H1 (cell line): Measurements from ENCODE around the gene LYPD6B. TPM values are rescaled to one million over a fixed set of nuclear protein-coding genes. Genes with fewer than 3 reads are reported as not detected.

Experiments
- CTCF ChIA-PET: fragments of 300-600 bp; sonication (Branson Sonifier 250); formaldehyde crosslinking; loops from one replicate; lab custom pipeline; 2021; ENCODE audit not compliant: partially characterized antibody; lab: Charles Lee
- POLR2A ChIA-PET: fragments of 300-600 bp; sonication (Branson Sonifier 250); formaldehyde crosslinking; loops from one replicate; lab custom pipeline; 2021; ENCODE audit warnings: inconsistent platforms; ENCODE audit not compliant: partially characterized antibody; lab: Charles Lee
- DNase-seq, 2 experiments: peaks; one replicate each; pipeline versions ENCODE4 v3.0.0 to v3.0.0-alpha.2; 2010 to 2022; ENCODE audit warnings: low spot score in 2 of 2, low read depth in 1 of 2, mixed read lengths in 1 of 2
- FAIRE-seq: peaks from 2 replicates; lab custom pipeline; 2011; peaks lifted over from hg19 to GRCh38; lab: Jason Lieb, UNC
- H2AFZ ChIP-seq: 2 replicates; pipeline ENCODE4 v1.8.1; 2012; ENCODE audit warnings: low read length, inconsistent platforms
- H2AK5ac ChIP-seq: 2 replicates; pipeline ENCODE4 v1.6.1; 2013; ENCODE audit warnings: low read depth, low read length
- H2BK120ac ChIP-seq: replicated peaks from 2 replicates; pipeline ENCODE3; 2013; ENCODE audit warnings: low read depth, low read length, inconsistent platforms
- H2BK12ac ChIP-seq: 2 replicates; pipeline ENCODE4 v1.6.1; 2013; ENCODE audit warnings: low read depth, low read length
- H2BK15ac ChIP-seq: 2 replicates; pipeline ENCODE4 v1.6.1; 2013; ENCODE audit warnings: low read length
- H2BK20ac ChIP-seq: 2 replicates; pipeline ENCODE4 v1.6.1; 2013; ENCODE audit warnings: low read length
- H2BK5ac ChIP-seq: 2 replicates; pipeline ENCODE4 v1.6.1; 2013; ENCODE audit warnings: low read depth, low read length
- H3K14ac ChIP-seq: 2 replicates; pipeline ENCODE4 v1.6.1; 2013; ENCODE audit warnings: inconsistent platforms; ENCODE audit not compliant: insufficient read length
- H3K18ac ChIP-seq: 2 replicates; pipeline ENCODE4 v1.6.1; 2013; ENCODE audit warnings: low read length; ENCODE audit errors: extremely low read depth
- H3K23ac ChIP-seq: 2 replicates; pipeline ENCODE4 v1.6.1; 2013; ENCODE audit warnings: inconsistent platforms; ENCODE audit not compliant: insufficient read length
- H3K23me2 ChIP-seq: 2 replicates; pipeline ENCODE4 v1.6.1; 2013; ENCODE audit warnings: low read depth, low read length
- H3K27ac ChIP-seq: 2 replicates; pipeline ENCODE4 v1.6.1; 2011; ENCODE audit warnings: low read depth, low read length, inconsistent platforms
- H3K27me3 ChIP-seq, 4 experiments: replicated peaks in 1 of 4; 1 replicate in 1 of 4; 2 replicates in 3 of 4; pipeline versions ENCODE4 v1.6.1 to v1.8.1; 2011 to 2013; ENCODE audit warnings: low read length in 3 of 4, mild to moderate bottlenecking in 3 of 4, inconsistent platforms in 2 of 4, mixed read lengths in 2 of 4, moderate library complexity in 1 of 4; ENCODE audit not compliant: control insufficient read depth in 3 of 4, insufficient read depth in 3 of 4; ENCODE audit errors: extremely low read depth in 1 of 4
- H3K36me3 ChIP-seq, 4 experiments: 2 replicates each; pipeline versions ENCODE4 v1.6.1 to v1.8.1; 2011 to 2013; ENCODE audit warnings: mild to moderate bottlenecking in 4 of 4, low read length in 3 of 4, moderate library complexity in 2 of 4, control low read depth in 1 of 4, inconsistent platforms in 1 of 4; ENCODE audit not compliant: insufficient read depth in 4 of 4, control insufficient read depth in 2 of 4
- H3K4ac ChIP-seq: replicated peaks from 2 replicates; pipeline ENCODE3; 2013; ENCODE audit warnings: low read length, low read depth, mixed read lengths, inconsistent platforms; ENCODE audit not compliant: insufficient read length
- H3K4me1 ChIP-seq, 4 experiments: replicated peaks in 1 of 4; 1 replicate in 1 of 4; 2 replicates in 3 of 4; pipeline versions ENCODE4 v1.6.1 to v1.8.1; 2011 to 2013; ENCODE audit warnings: low read length in 3 of 4, inconsistent platforms in 2 of 4, mixed read lengths in 1 of 4; ENCODE audit not compliant: insufficient read depth in 4 of 4, control insufficient read depth in 3 of 4
- H3K4me2 ChIP-seq, 2 experiments: 2 replicates each; pipeline versions ENCODE4 v1.6.1 to v1.8.1; 2011 to 2013; ENCODE audit warnings: low read depth in 2 of 2, low read length in 2 of 2, control low read depth in 1 of 2, inconsistent platforms in 1 of 2, mild to moderate bottlenecking in 1 of 2; ENCODE audit not compliant: insufficient read depth in 1 of 2
- H3K4me3 ChIP-seq, 4 experiments: fragments of 200-600, 300-600 bp in 1 of 4; sonication (generic), shearing (Covaris generic), sonication (Bioruptor Twin) in 1 of 4; 2 replicates each; pipeline versions ENCODE4 v1.5.1 to v1.8.1; 2011 to 2016; ENCODE audit warnings: low read length in 4 of 4, low read depth in 3 of 4, control low read depth in 2 of 4, inconsistent platforms in 2 of 4, mild to moderate bottlenecking in 2 of 4, mixed read lengths in 1 of 4, moderate library complexity in 1 of 4; ENCODE audit not compliant: insufficient read depth in 2 of 4; ENCODE audit errors: extremely low read depth in 1 of 4
- H3K56ac ChIP-seq: replicated peaks from 2 replicates; pipeline ENCODE3; 2013; ENCODE audit warnings: low read depth, mild to moderate bottlenecking, mixed read lengths, low read length, inconsistent platforms; ENCODE audit not compliant: insufficient read length
- H3K79me1 ChIP-seq: 2 replicates; pipeline ENCODE4 v1.6.1; 2013; ENCODE audit warnings: low read depth, low read length, control low read depth
- H3K79me2 ChIP-seq, 2 experiments: 2 replicates each; pipeline versions ENCODE4 v1.6.1 to v1.8.1; 2012 to 2013; ENCODE audit warnings: low read length in 2 of 2, mild to moderate bottlenecking in 2 of 2, inconsistent platforms in 1 of 2; ENCODE audit not compliant: insufficient read depth in 2 of 2, control insufficient read depth in 1 of 2
- H3K9ac ChIP-seq, 4 experiments: replicated peaks in 1 of 4; 1 replicate in 1 of 4; 2 replicates in 3 of 4; pipeline versions ENCODE4 v1.6.1 to v1.8.1; 2011 to 2013; ENCODE audit warnings: low read depth in 3 of 4, low read length in 3 of 4, control low read depth in 2 of 4, mild to moderate bottlenecking in 2 of 4, moderate library complexity in 2 of 4, inconsistent platforms in 1 of 4; ENCODE audit errors: extremely low read depth in 1 of 4
- H3K9me3 ChIP-seq, 2 experiments: 2 replicates each; pipeline versions ENCODE4 v1.6.1 to v1.8.1; 2012 to 2013; ENCODE audit warnings: mild to moderate bottlenecking in 2 of 2, moderate library complexity in 2 of 2, control low read depth in 1 of 2, inconsistent platforms in 1 of 2, low read depth in 1 of 2, low read length in 1 of 2, mixed read lengths in 1 of 2; ENCODE audit not compliant: insufficient read depth in 2 of 2
- H4K20me1 ChIP-seq, 2 experiments: replicated peaks in 1 of 2; 2 replicates each; pipeline versions ENCODE3 to v1.8.1; 2011 to 2013; ENCODE audit warnings: inconsistent platforms in 2 of 2, low read length in 2 of 2, mild to moderate bottlenecking in 1 of 2; ENCODE audit not compliant: insufficient read depth in 2 of 2, control insufficient read depth in 1 of 2
- H4K5ac ChIP-seq: 2 replicates; pipeline ENCODE4 v1.6.1; 2013; ENCODE audit warnings: low read length, low read depth, mixed read lengths, inconsistent platforms; ENCODE audit not compliant: insufficient read length
- H4K8ac ChIP-seq: 2 replicates; pipeline ENCODE4 v1.8.0; 2013; ENCODE audit warnings: mild to moderate bottlenecking, moderate library complexity, low read length, inconsistent platforms; ENCODE audit not compliant: insufficient read depth; ENCODE audit errors: extremely low read depth
- H4K91ac ChIP-seq: replicated peaks from 2 replicates; pipeline ENCODE3; 2013; ENCODE audit warnings: low read length, mixed read lengths, inconsistent platforms; ENCODE audit not compliant: insufficient read length
- BACH1 ChIP-seq: IDR thresholded peaks from 2 replicates; pipeline ENCODE4 v1.6.1; 2012; ENCODE audit warnings: low read length, improper control_type of control experiment
- CTBP2 ChIP-seq: IDR thresholded peaks from 2 replicates; pipeline ENCODE4 v1.7.0; 2011; ENCODE audit warnings: borderline replicate concordance, mild to moderate bottlenecking, moderate library complexity, mixed read lengths, low read length; ENCODE audit not compliant: insufficient read depth, insufficient read length
- EP300 ChIP-seq, 2 experiments: IDR thresholded peaks; 1 replicate in 1 of 2; 2 replicates in 1 of 2; pipeline ENCODE4 v1.6.1; 2011 to 2012; ENCODE audit warnings: low read depth in 2 of 2, low read length in 2 of 2, mild to moderate bottlenecking in 2 of 2, borderline replicate concordance in 1 of 2, inconsistent platforms in 1 of 2, moderate library complexity in 1 of 2
- EZH2 ChIP-seq: fragments of 200-600 bp; sonication (generic); IDR thresholded peaks from 2 replicates; pipeline ENCODE4 v1.7.1; 2012; ENCODE audit warnings: low read depth, mild to moderate bottlenecking, moderate library complexity, low read length, inconsistent platforms; ENCODE audit not compliant: severe bottlenecking
- KDM1A ChIP-seq: fragments of 200-600, 300-600 bp; sonication (generic); IDR thresholded peaks from 2 replicates; pipeline ENCODE4 v1.7.1; 2016; ENCODE audit warnings: mild to moderate bottlenecking, low read length, borderline replicate concordance
- KDM5A ChIP-seq: fragments of 200-600 bp; IDR thresholded peaks from 2 replicates; pipeline ENCODE4 v1.7.1; 2012; ENCODE audit warnings: mild to moderate bottlenecking, low read length, inconsistent platforms, mixed read lengths
- NRF1 ChIP-seq: IDR thresholded peaks from 2 replicates; pipeline ENCODE4 v1.6.1; 2011; ENCODE audit warnings: mild to moderate bottlenecking, low read depth, low read length, improper control_type of control experiment
- POLR2A ChIP-seq, 2 experiments: IDR thresholded peaks; 1 replicate in 1 of 2; 2 replicates in 1 of 2; pipeline ENCODE4 v1.6.1; 2011; ENCODE audit warnings: low read depth in 2 of 2, low read length in 2 of 2, mild to moderate bottlenecking in 2 of 2; ENCODE audit errors: control extremely low read depth in 1 of 2
- POU5F1 ChIP-seq: IDR thresholded peaks from 2 replicates; pipeline ENCODE4 v1.6.1; 2011; ENCODE audit warnings: low read depth, mild to moderate bottlenecking, low read length, moderate library complexity
- SP1 ChIP-seq: IDR thresholded peaks from 2 replicates; pipeline ENCODE4 v1.6.1; 2011; ENCODE audit warnings: low read depth, low read length
- SP2 ChIP-seq: IDR thresholded peaks from 2 replicates; pipeline ENCODE4 v1.6.1; 2012; ENCODE audit warnings: mild to moderate bottlenecking, low read length, inconsistent platforms
- TAF7 ChIP-seq: optimal IDR thresholded peaks from 2 replicates; pipeline ENCODE3; 2011; ENCODE audit warnings: low read depth, mild to moderate bottlenecking, inconsistent platforms, low read length, moderate library complexity, borderline replicate concordance
- TEAD4 ChIP-seq: IDR thresholded peaks from 2 replicates; pipeline ENCODE4 v1.6.1; 2012; ENCODE audit warnings: low read depth, low read length, inconsistent platforms, mixed read lengths
- WGBS, 2 experiments: shearing (Covaris generic) in 1 of 2; methylation state at CpG; one replicate each; pipeline versions ENCODE4 v1.1.6 to v1.1.7; 2013 to 2015; ENCODE audit warnings: low lambda C conversion rate in 2 of 2, mixed read lengths in 2 of 2, inconsistent platforms in 1 of 2, low coverage in 1 of 2, missing lambda C conversion rate in 1 of 2; ENCODE audit not compliant: insufficient replicate concordance in 2 of 2, insufficient coverage in 1 of 2, insufficient read length in 1 of 2; ENCODE audit errors: extremely low coverage in 1 of 2, missing lambda C conversion rate in 1 of 2; 5-methylcytosine and 5-hydroxymethylcytosine counted together
- polyA plus RNA-seq, 7 experiments: library from polyadenylated mRNA; depleted of rRNA in 3 of 7; stranded (reverse) in 5 of 7; unstranded in 2 of 7; fragments of >200 nt in 5 of 7; fragments of 200-250 nt in 2 of 7; gene quantifications; 1 replicate in 5 of 7; 2 replicates in 1 of 7; 4 replicates in 1 of 7; pipeline versions ENCODE4 v1.2.1 to v1.2.3, GENCODE V29; 2011 to 2013; ENCODE audit warnings: missing spikeins in 2 of 7, mixed read lengths in 2 of 7
- total RNA-seq: library from RNA; stranded (reverse); fragmentation: NEBNext Ultra II Directional; extraction: Animal tissue kit (Norgen Biotek cat#: 25700); gene quantifications from 2 replicates; pipeline ENCODE4 v1.2.1, GENCODE V29; 2021
- TF ChIP-seq, protein P1 (sequence below): IDR thresholded peaks from 2 replicates; pipeline ENCODE4 v1.6.1; 2012; ENCODE audit warnings: inconsistent platforms

Gene LYPD6B
- total and polyA plus RNA-seq, 2 of the 8 experiments (the other 6 are each of a cell fraction or from before 2014, with no cell fraction given) = 2.2 to 3.5 TPM

DNA sequence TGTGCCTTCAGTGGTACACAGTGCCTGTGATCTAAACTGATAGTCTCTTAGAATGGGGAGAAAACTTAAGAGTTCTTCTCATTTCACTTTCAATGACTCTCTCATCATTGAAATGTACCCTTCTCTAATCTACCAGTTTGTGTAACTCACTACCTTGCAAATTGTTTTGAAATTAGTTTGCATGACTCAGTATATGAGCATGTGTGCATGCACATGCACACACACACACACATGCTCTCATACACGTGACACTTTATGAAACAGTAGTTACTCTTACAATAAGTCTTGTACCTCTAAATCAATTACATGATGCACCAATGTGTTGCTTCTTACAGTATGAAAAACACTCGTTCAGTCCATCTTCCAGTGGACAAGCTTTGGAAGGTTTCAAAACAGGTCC is 10.6 kb downstream of the LYPD6B start:
- no peak overlapping the region for H3K9ac ChIP-seq
- no peak overlapping the region for H2BK20ac ChIP-seq
- no peak overlapping the region for H3K4ac ChIP-seq
- H2BK5ac ChIP-seq = no peak overlapping the region
- H3K79me1 ChIP-seq = no peaks in the 10 kb centered on the region
- H3K79me2 ChIP-seq = no peaks in the 10 kb centered on the region
- H3K4me3 ChIP-seq = no peak overlapping the region
- H3K23ac ChIP-seq = no peak overlapping the region
- no peak overlapping the region for H3K18ac ChIP-seq
- no peak overlapping the region for H2AFZ ChIP-seq
- H3K23me2 ChIP-seq = no peaks in the 10 kb centered on the region
- no peaks in the 10 kb centered on the region for H3K27me3 ChIP-seq
- no peak overlapping the region for H2BK120ac ChIP-seq
- no peak for FAIRE-seq
- DNase-seq = no peak
- H3K14ac ChIP-seq = no peak overlapping the region
- no peaks in the 10 kb centered on the region for H3K36me3 ChIP-seq
- H4K20me1 ChIP-seq = no peaks in the 10 kb centered on the region
- ChIA-PET POLR2A (interaction anchor here (0.9 kb wide), 1 partner anchor 68 kb away, joined by 3 read pairs; no protein-coding TSS in a partner anchor), CTCF (interaction anchor here (0.5 to 5.2 kb wide), 7 partner anchors 9 to 513 kb away, joined by 3 to 30 read pairs (median 5); partner anchors contain the start of gene LYPD6B)
- WGBS, 2 experiments = 77% methylated on average over 2 of the region's 2 CpGs; no CpG with 5 or more reads in 1 of the 2 experiments
- no peak overlapping the region for H3K56ac ChIP-seq
- no peak overlapping the region for H3K4me2 ChIP-seq
- H2BK12ac ChIP-seq = no peak overlapping the region
- H3K4me1 ChIP-seq = no peaks in the 10 kb centered on the region
- no peak overlapping the region for H2AK5ac ChIP-seq
- H4K8ac ChIP-seq = no peak overlapping the region
- no peak overlapping the region for H3K27ac ChIP-seq
- H4K91ac ChIP-seq = no peak overlapping the region
- H3K9me3 ChIP-seq = no peaks in the 10 kb centered on the region
- no peak overlapping the region for H4K5ac ChIP-seq
- H2BK15ac ChIP-seq = no peak overlapping the region
- TF ChIP-seq KDM5A (no peak), POLR2A (IDR thresholded peaks at IDR 0.05; ENCODE audit: control extremely low read depth in 1 of 2, low read depth in 2 of 2, low read length in 2 of 2) (no peak), SP2 (no peak), EZH2 (no peak), POU5F1 (no peak), SP1 (no peak), NRF1 (no peak), EP300 (IDR thresholded peaks at IDR 0.05; ENCODE audit: borderline replicate concordance in 1 of 2, low read depth in 2 of 2, low read length in 2 of 2) (no peak), CTBP2 (no peak), TEAD4 (no peak), BACH1 (no peak), KDM1A (no peak), TAF7 (no peak)
- TF ChIP-seq, protein P1, sequence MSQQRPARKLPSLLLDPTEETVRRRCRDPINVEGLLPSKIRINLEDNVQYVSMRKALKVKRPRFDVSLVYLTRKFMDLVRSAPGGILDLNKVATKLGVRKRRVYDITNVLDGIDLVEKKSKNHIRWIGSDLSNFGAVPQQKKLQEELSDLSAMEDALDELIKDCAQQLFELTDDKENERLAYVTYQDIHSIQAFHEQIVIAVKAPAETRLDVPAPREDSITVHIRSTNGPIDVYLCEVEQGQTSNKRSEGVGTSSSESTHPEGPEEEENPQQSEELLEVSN = no peak
